ENCODE results near the gene DSG3.

Gene DSG3

DNA sequence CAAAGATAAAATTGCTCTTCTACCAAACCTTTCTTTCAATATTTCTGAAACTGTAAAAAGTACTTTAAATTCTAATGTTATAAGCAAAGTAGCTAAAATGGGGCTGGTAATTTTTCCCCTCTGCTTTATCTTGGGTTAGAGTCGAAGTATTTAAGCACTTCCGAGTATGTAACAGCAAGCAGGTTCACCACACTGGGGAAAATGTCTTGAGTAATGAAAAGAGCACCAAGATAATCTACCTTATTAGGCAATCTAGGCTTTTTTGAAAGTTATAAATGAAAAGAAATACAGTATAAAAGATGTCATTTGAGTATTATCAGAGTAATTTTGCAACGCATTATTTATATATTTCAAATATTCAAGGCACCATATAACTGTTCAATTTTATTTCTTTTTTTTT is 687 bp upstream of the DSG3 start:
- no peaks in the 10 kb centered on the region for H3K36me3 ChIP-seq (ENCODE audit: insufficient read depth, low read length)
- no peaks in the 10 kb centered on the region for H3K4me1 ChIP-seq (ENCODE audit: insufficient read depth, low read length)
- H3K9me3 ChIP-seq (ENCODE audit: control insufficient read depth, insufficient read depth, low read length) = no peaks in the 10 kb centered on the region
- H3K9ac ChIP-seq (ENCODE audit: low read depth, low read length) = no peak overlapping the region

DNA sequence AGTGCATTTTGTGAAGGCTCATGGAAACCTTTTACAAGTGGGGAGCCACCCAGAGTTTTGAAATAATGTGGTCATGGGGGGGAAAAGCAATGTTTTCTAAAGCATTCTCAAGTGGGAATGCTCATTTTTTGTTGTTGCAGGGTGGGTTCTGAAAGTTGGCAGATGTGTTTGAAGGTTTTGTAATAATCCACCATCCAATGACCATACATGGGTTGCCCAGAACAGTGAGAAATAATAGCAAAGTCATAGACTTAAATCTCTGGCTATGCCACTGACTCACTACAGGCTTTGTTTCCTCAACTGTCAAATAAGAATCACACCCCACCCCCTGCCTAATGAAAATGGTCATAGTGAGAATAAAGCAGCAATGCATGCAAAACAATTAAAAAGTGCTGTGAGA is 2.9 kb downstream of the DSG3 start:
- H3K36me3 ChIP-seq (ENCODE audit: insufficient read depth, low read length) = no peaks in the 10 kb centered on the region
- no peak overlapping the region for H3K9ac ChIP-seq (ENCODE audit: low read depth, low read length)
- no peaks in the 10 kb centered on the region for H3K9me3 ChIP-seq (ENCODE audit: control insufficient read depth, insufficient read depth, low read length)
- no peaks in the 10 kb centered on the region for H3K4me1 ChIP-seq (ENCODE audit: insufficient read depth, low read length)

- Histone ChIP-seq H3K4me1 (ENCODE audit: insufficient read depth, low read length) (no peaks in the 10 kb centered on the region), H3K9ac (ENCODE audit: low read depth, low read length) (no peak overlapping the region), H3K9me3 (ENCODE audit: control insufficient read depth, insufficient read depth, low read length) (no peaks in the 10 kb centered on the region), H3K36me3 (ENCODE audit: insufficient read depth, low read length) (no peaks in the 10 kb centered on the region)
These were observed 4.1 kb downstream of the DSG3 start for GRCh38 chr18:31451625-31452024.

DNA sequence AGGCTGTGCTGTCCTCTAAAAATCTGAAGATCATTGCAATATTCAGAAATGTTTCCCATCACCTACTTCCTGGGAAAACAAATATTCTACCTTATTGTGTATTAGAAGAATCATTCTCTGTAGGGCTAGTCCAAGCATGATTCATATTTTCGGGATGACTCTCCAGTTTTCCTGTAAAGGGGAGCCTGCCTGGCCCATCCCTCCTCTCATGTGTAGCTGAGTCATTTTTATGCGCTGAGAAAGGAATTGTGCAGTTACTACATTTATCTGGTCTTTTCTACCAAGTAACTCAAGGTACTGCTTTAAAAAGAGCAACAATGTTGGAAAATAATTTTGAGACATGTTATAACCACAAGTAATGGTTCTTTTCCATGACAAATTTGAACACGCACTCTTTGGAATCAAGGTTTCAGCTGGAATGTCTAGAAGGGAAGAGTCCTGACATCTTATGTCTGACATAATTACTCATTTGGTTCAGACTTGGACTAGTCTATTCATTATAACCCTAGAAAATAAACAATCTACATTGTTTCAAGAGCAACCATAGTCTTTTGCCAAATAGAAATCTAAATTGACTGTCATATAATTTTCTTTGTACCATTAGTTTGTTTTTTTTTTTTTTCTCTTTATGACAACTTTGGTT is 6.6 kb downstream of the DSG3 start:
- Histone ChIP-seq H3K9me3 (ENCODE audit: control insufficient read depth, insufficient read depth, low read length) (no peaks in the 10 kb centered on the region), H3K4me1 (ENCODE audit: insufficient read depth, low read length) (no peaks in the 10 kb centered on the region), H3K36me3 (ENCODE audit: insufficient read depth, low read length) (no peaks in the 10 kb centered on the region), H3K9ac (ENCODE audit: low read depth, low read length) (no peak overlapping the region)

- Histone ChIP-seq H3K4me1 (ENCODE audit: insufficient read depth, low read length) (no peaks in the 10 kb centered on the region), H3K36me3 (ENCODE audit: insufficient read depth, low read length) (no peaks in the 10 kb centered on the region), H3K9ac (ENCODE audit: low read depth, low read length) (no peak overlapping the region), H3K9me3 (ENCODE audit: control insufficient read depth, insufficient read depth, low read length) (no peaks in the 10 kb centered on the region)
These were observed 22.1 kb downstream of the DSG3 start for GRCh38 chr18:31469629-31470028.

GRCh38 chr18:31478688-31479087 is 31.1 kb downstream of the DSG3 start:
- H3K36me3 ChIP-seq (ENCODE audit: insufficient read depth, low read length) = no peaks in the 10 kb centered on the region

DNA sequence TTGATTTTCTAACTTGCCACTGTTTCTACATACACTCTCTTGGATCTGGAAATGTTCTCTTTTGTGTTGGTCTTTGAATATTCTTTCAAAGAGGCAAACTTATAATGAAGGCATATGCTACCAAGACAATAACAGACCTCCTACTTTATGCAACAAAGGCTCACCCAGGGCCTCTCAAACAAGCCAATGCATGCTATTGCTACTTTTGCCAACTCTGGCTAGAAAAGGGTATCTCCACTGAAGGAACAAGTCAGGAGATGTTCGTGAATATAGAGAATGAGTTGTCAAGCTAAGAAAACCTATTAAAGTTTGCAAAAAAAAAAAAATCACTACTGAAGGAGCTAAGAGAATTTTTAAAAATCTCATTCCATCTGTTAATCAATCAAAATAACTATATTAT is 34.5 kb downstream of the DSG3 start:
- H3K36me3 ChIP-seq (ENCODE audit: insufficient read depth, low read length) = no peaks in the 10 kb centered on the region
- H3K9me3 ChIP-seq (ENCODE audit: control insufficient read depth, insufficient read depth, low read length) = no peaks in the 10 kb centered on the region
- peaks cover under 1% of the 10 kb centered on the region; the same call in 1 of the 2 replicates for H3K4me1 ChIP-seq (ENCODE audit: insufficient read depth, low read length)
- H3K9ac ChIP-seq (ENCODE audit: low read depth, low read length) = no peak overlapping the region

More at GRCh38 chr18:31478688-31479087, 31.1 kb downstream of the DSG3 start:
- Histone ChIP-seq H3K9me3 (ENCODE audit: control insufficient read depth, insufficient read depth, low read length) (no peaks in the 10 kb centered on the region), H3K4me1 (ENCODE audit: insufficient read depth, low read length) (no peaks in the 10 kb centered on the region), H3K9ac (ENCODE audit: low read depth, low read length) (no peak overlapping the region)

- Histone ChIP-seq H3K9me3 (ENCODE audit: control insufficient read depth, insufficient read depth, low read length) (no peaks in the 10 kb centered on the region), H3K4me1 (ENCODE audit: insufficient read depth, low read length) (peaks cover 6% of the 10 kb centered on the region), H3K36me3 (ENCODE audit: insufficient read depth, low read length) (no peaks in the 10 kb centered on the region), H3K9ac (ENCODE audit: low read depth, low read length) (no peak overlapping the region)
These were observed 35.9 kb downstream of the DSG3 start for GRCh38 chr18:31483396-31483795.

- H3K36me3 ChIP-seq (ENCODE audit: insufficient read depth, low read length) = no peaks in the 10 kb centered on the region
- no peak overlapping the region for H3K9ac ChIP-seq (ENCODE audit: low read depth, low read length)
- H3K4me1 ChIP-seq (ENCODE audit: insufficient read depth, low read length) = peaks cover 6% of the 10 kb centered on the region
- H3K9me3 ChIP-seq (ENCODE audit: control insufficient read depth, insufficient read depth, low read length) = no peaks in the 10 kb centered on the region
These were observed 36.9 kb downstream of the DSG3 start for GRCh38 chr18:31484461-31484860.

- H3K4me1 ChIP-seq (ENCODE audit: insufficient read depth, low read length) = peaks cover 6% of the 10 kb centered on the region
- no peaks in the 10 kb centered on the region for H3K9me3 ChIP-seq (ENCODE audit: control insufficient read depth, insufficient read depth, low read length)
- H3K36me3 ChIP-seq (ENCODE audit: insufficient read depth, low read length) = no peaks in the 10 kb centered on the region
- H3K9ac ChIP-seq (ENCODE audit: low read depth, low read length) = no peak overlapping the region
These were observed 38.6 kb downstream of the DSG3 start for GRCh38 chr18:31486165-31486564.

DNA sequence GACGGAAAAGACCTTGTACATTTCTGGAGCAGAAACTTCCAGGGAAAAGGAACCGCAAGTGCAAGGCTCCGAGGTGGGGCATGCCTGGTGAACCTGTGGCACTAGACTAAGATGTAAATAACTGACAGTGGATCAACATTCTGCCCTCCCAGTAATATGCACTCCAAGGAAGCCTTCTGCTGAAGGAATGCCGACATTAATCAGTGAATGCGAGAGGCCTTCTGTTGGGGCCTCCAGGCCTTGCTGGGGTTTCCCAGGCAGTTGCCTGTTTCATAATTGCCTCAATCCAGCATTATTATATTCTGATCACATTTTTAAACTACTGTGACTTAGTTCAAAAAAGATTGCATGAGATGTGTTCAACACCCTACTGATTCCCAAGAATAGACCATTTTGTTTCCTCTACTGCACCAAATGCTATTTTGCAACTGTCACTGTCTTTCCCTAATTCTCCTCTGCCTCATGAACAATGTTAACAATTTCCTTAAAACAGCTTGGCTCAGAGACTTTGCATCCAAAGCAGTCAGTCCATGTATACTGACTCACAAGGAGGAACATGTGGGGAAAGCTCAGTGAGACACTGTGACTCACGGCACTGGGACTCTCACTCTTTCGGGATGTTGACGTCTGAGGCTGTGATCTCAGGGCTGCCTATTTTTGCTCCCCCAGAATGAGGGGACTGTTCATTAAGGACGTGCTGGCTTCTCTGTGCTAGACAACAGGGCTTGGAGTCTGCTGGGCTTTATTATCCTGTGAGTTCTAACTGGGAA is 39.9 kb downstream of the DSG3 start:
- Histone ChIP-seq H3K9ac (ENCODE audit: low read depth, low read length) (no peak overlapping the region), H3K4me1 (ENCODE audit: insufficient read depth, low read length) (peaks cover 6% of the 10 kb centered on the region), H3K9me3 (ENCODE audit: control insufficient read depth, insufficient read depth, low read length) (no peaks in the 10 kb centered on the region), H3K36me3 (ENCODE audit: insufficient read depth, low read length) (no peaks in the 10 kb centered on the region)

- H3K36me3 ChIP-seq (ENCODE audit: insufficient read depth, low read length) = no peaks in the 10 kb centered on the region
- peaks cover 6% of the 10 kb centered on the region for H3K4me1 ChIP-seq (ENCODE audit: insufficient read depth, low read length)
- H3K9me3 ChIP-seq (ENCODE audit: control insufficient read depth, insufficient read depth, low read length) = no peaks in the 10 kb centered on the region
- H3K9ac ChIP-seq (ENCODE audit: low read depth, low read length) = no peak overlapping the region
These were observed 41.8 kb downstream of the DSG3 start for GRCh38 chr18:31489311-31489710.

DNA sequence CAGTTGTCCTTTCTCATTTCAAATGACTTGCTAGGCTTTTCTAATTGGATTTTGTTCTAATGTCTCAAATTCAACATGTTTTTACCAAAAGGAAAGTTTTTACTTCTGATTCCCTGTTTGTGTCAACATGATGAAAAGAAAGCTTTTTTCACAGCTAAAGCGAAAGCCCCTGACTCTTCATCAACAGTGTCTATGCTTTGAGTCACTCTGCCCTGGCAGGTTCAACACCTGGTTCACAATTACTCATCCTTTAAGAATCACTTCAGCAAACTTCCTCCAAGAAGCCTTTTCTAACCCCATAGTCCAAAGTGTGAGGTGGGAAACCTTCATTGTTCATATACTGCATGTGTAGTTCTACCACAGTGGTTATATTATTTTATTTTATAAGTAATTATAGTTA is 42.8 kb downstream of the DSG3 start:
- Histone ChIP-seq H3K9me3 (ENCODE audit: control insufficient read depth, insufficient read depth, low read length) (no peaks in the 10 kb centered on the region), H3K4me1 (ENCODE audit: insufficient read depth, low read length) (peaks cover 6% of the 10 kb centered on the region), H3K9ac (ENCODE audit: low read depth, low read length) (no peak overlapping the region), H3K36me3 (ENCODE audit: insufficient read depth, low read length) (no peaks in the 10 kb centered on the region)

DNA sequence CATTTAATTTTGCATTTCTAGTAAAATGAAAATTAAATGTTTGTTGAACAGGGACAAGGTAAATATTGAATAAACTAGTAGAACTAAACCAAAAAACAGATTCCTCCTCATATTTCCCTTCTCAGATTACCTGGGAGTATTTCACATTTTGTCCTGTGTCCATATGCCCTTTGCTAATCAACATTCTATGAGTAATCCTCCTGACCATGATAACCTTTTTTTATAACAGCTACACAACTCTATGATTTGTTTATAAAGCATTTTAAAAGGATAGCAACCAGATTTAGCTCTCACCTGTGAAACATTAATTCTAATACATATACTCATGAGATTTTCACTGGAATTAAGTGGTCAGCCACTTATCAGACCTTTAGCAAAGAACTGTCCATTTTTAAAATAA is 43.3 kb downstream of the DSG3 start:
- Histone ChIP-seq H3K9me3 (ENCODE audit: control insufficient read depth, insufficient read depth, low read length) (no peaks in the 10 kb centered on the region), H3K36me3 (ENCODE audit: insufficient read depth, low read length) (no peaks in the 10 kb centered on the region), H3K4me1 (ENCODE audit: insufficient read depth, low read length) (peaks cover 6% of the 10 kb centered on the region), H3K9ac (ENCODE audit: low read depth, low read length) (no peak overlapping the region)

DNA sequence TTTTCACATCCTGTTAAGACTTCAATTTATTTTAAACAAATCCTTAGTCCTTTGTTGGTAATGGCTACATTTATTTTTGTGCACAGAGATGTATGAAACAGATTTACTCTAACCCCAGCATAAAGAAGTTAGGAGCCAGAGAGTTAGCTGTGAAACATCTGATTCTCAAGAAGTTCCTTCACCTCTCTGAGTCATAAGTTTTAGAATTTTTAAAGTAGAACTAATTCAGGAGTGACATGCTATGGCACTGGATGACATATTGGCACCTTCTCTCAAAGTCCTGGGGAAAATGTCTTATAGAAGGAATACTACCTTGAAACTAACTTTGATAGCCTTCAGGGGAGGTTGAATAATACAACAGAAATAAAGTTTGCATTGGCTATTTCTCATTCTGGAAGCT is 44.0 kb downstream of the DSG3 start:
- no peak overlapping the region for H3K9ac ChIP-seq (ENCODE audit: low read depth, low read length)
- H3K4me1 ChIP-seq (ENCODE audit: insufficient read depth, low read length) = peaks cover 6% of the 10 kb centered on the region
- no peaks in the 10 kb centered on the region for H3K9me3 ChIP-seq (ENCODE audit: control insufficient read depth, insufficient read depth, low read length)
- no peaks in the 10 kb centered on the region for H3K36me3 ChIP-seq (ENCODE audit: insufficient read depth, low read length)
